H1 (cell line): ENCODE data around the gene ATG7. TPM values are rescaled to one million over a fixed set of nuclear protein-coding genes. Genes with fewer than 3 reads are reported as not detected.

Source experiments
- CHD7 ChIP-seq: fragments of 300-600 bp; sonication (generic); IDR thresholded peaks from 2 replicates; pipeline ENCODE4 v1.7.1; 2012; ENCODE audit warnings: low read length, moderate library complexity, mild to moderate bottlenecking, inconsistent platforms; ENCODE audit not compliant: insufficient replicate concordance
- polyA plus RNA-seq, 7 experiments: library from polyadenylated mRNA; depleted of rRNA in 3 of 7; stranded (reverse) in 5 of 7; unstranded in 2 of 7; fragments of >200 nt in 5 of 7; fragments of 200-250 nt in 2 of 7; gene quantifications; 1 replicate in 5 of 7; 2 replicates in 1 of 7; 4 replicates in 1 of 7; pipeline versions ENCODE4 v1.2.1 to v1.2.3, GENCODE V29; 2011 to 2013; ENCODE audit warnings: missing spikeins in 2 of 7, mixed read lengths in 2 of 7
- total RNA-seq: library from RNA; stranded (reverse); fragmentation: NEBNext Ultra II Directional; extraction: Animal tissue kit (Norgen Biotek cat#: 25700); gene quantifications from 2 replicates; pipeline ENCODE4 v1.2.1, GENCODE V29; 2021

Gene ATG7
- total and polyA plus RNA-seq, 2 of the 8 experiments (the other 6 are each of a cell fraction or from before 2014, with no cell fraction given), result 15.0 to 19.1 TPM

DNA sequence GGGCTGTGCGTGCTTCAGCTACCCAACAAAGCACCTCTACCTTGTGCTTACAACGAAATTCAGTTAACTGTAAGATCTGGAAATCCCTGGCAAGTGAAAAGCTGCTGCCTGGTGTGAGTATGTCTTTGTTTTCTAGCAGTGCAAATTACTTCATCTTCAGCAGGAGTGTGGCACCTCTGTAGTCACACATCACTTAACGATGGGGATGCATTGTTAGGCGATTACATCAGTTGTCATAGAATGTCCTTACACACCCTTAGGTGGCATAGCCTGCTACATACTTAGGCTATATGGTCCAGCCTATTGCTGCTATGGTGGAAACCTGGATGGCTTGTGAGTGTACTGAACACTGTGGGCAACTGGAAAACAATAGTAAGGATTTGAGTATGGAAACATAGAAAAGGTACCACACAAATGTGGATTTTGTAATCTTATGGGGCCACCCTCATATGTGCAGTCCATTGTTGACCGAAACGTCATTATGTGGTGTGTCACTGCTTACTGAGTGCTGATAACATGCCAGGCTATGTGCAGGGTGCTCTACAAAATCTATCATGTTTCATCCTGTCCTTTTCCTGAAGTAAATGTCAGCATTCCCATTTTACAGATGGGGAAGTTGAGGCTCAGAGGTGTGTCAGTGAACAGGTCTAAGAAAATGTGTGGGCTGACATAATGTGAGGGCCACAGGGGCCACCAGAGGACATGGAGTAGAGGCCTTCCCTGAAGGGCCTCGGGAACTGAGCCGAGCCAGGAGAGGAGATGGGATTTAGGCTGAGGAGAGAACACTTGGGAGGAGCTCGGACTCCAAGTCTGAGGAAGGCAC is 198.0 kb downstream of the ATG7 start (continued):
- TF ChIP-seq CHD7, result no peak
